HG03135 (cell line): ENCODE results near the gene DAGLB.
"Not testable (repeated sequence)": the region's sequence is repeated elsewhere in the genome, so short reads cannot be mapped to it uniquely, and the experiment has no call there.

Experiments
- ATAC-seq: cut with Tn5 transposase; IDR thresholded peaks from one replicate; pipeline ENCODE4 v1.9.1; 2021; ENCODE audit warnings: mild to moderate bottlenecking, moderate library complexity; ENCODE audit not compliant: unreplicated experiment

Gene DAGLB

DNA sequence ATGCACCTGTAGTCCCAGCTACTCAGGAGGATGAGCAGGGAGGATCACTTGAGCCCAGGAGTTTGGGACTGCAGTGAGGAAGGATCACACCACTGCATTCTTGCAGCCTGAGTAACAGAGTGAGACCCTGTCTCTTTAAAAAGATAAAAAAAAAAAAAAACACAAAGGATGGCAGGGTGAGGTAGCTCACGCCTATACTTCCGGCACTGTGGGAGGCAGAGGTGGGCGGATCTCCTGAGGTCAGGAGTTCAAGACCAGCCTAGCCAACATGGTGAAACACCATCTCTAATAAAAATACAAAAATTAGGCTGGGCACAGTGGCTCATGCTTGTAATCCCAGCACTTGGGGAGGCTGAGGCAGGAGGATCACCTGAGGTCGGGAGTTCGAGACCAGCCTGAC, 15.9 kb upstream of the DAGLB start:
- ATAC-seq = not testable (repeated sequence)

DNA sequence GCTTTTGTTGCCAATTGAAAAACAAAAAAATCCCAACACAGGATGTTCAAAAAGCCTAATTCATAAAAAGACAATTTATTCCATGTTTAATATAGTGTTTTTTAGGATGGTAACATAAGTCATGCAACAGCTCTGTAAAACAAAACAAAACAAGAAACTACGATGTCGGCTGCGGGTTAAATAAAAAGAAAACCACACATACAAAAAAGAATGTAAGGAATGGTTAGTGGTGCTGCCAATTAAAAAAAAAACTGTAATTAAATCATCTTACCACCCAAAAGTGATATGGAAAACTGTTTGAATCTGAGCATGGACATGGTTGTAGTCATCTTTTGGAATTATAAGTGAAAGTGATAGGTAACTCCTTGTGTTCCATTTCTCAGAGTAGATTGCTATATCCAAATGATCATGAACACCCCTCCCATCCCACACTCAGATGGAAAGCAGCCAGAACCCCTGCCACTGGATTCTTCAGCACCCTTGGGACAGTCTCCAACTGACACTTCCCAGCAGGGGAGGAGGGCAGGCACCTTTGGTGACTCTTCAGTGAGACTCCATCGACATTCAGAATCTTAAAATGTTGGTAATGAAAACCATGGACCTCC, 14.3 kb upstream of the DAGLB start:
- no peak for ATAC-seq

GRCh38 chr7:6460990-6461584, 13.3 kb upstream of the DAGLB start:
- ATAC-seq = no peak

DNA sequence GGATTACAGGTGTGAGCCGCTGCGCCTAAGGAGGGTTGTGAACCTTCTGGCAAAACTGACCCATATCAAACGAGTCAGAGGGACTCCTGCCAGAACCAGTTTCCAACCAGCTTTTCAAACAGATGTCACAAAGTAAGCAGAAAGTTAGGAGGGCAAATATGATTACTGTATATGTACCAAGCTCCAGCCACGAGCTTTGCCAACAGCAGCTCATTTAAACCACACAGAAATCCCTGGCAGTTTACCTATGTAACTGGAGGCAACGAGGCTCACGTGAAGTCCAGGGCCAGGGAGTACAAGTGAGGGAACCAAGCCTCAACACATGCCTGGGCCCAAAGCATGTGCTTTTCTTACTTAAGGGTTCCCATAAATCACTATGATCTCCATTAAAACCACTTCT, 12.5 kb upstream of the DAGLB start:
- no peak for ATAC-seq

- ATAC-seq = not testable (repeated sequence)
Measured at GRCh38 chr7:6458676-6459075, 10.9 kb upstream of the DAGLB start.

GRCh38 chr7:6453734-6454133, 6.0 kb upstream of the DAGLB start:
- ATAC-seq = no peak

DNA sequence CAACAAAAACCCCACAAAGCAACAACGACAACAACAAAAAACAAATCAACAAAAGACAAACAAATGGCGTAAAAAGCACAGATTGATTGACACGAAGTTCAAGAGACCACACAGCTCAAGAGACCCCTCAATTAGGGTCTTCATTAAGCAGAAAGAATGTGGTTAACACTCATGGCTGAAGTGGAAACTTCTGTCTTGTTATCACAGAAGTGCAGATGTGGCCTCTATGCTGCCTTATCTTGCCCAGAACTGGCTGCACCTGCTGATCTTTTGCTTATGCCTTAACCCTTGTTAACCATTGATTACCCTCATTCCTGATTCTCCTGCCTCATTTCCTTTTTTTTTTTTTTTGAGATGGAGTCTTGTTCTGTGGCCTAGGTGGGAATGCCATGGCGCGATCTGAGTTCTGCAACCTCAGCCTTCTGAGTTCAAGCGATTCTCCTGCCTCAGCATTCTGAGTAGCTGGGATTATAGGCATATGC, 3.5 kb upstream of the DAGLB start:
- no peak for ATAC-seq

- not testable (repeated sequence) for ATAC-seq
Measured at GRCh38 chr7:6450591-6450990, 2.8 kb upstream of the DAGLB start.

DNA sequence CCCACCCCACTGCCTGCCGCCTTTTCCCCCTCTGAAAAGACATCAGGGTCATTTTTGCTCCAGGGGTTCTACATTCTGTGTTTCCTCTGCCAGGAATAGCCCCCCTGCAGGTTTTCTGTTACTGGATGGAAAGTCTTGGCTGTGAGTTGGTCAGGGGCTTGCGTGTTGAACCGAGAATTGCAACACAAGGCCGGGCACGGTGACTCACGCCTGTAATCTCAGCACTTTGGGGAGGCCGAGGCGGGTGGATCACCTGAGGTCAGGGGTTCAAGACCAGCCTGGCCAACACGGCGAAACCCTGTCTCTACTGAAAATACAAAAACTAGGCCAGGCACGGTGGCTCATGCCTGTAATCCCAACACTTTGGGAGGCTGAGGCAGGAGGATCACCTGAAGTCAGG, 2.1 kb upstream of the DAGLB start:
- not testable (repeated sequence) for ATAC-seq

- no peak for ATAC-seq
Measured at GRCh38 chr7:6448943-6449543, 1.3 kb upstream of the DAGLB start.

GRCh38 chr7:6446838-6447580, 745 bp downstream of the DAGLB start:
- peak; percentile 21 for ATAC-seq

DNA sequence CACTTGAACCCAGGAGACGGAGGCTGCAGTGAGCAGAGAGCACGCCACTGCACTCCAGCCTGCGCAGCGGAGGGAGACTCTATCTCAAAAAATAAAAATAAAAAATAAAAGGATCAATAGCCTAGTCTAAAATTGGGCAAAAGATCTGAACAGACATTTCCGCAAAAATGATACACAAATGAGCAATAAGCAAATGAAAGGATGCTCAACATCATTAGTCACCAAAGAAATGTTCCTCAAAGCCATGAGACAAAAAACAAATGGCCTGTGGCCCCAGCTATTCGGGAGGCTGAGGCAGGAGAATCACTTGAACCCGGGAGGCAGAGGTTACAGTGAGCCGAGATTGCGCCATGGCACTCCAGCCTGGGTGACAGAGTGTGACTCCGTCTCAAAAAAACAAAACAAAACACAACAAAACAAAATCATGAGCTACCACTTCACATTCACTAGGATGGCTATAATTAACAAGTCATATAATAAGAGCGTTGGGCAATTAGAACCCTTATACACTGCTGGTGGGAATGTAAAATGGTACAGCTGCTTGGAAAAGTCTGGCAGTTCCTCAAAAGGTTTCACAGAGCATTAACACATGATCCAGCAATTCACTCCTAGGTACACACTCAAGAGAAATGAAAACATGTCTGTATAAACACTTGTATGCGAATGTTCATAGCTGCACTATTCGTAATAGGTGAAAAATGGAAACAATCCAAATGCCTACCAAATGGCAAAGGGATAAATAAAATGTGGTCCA, 3.1 kb downstream of the DAGLB start:
- no peak for ATAC-seq

- ATAC-seq = no peak
Measured at GRCh38 chr7:6443372-6443941, 4.3 kb downstream of the DAGLB start.

DNA sequence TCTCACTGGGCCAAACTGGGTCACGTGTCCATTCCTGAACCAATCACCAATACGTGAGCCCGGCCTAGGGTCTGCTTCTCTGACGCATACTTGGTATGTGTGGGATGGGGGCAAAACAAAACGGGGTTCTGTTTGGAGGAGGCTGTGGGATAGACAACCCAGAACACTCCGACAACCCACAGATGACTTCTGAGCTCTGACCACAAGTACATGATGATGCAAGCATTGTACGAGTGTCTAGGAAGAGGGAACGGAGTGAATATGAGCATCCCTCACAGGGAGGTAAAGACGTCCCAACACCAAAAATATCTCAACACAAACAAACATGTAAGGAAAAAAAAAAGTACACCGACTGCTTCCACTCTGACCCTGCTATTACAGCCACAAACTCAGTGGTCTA, 5.6 kb downstream of the DAGLB start:
- no peak for ATAC-seq

- no peak for ATAC-seq
Measured at GRCh38 chr7:6440381-6440780, 7.4 kb downstream of the DAGLB start.

GRCh38 chr7:6438427-6438826, 9.3 kb downstream of the DAGLB start:
- no peak for ATAC-seq

GRCh38 chr7:6437251-6437650, 10.5 kb downstream of the DAGLB start:
- ATAC-seq = no peak

- ATAC-seq = no peak
Measured at GRCh38 chr7:6436385-6436685, 11.4 kb downstream of the DAGLB start.

DNA sequence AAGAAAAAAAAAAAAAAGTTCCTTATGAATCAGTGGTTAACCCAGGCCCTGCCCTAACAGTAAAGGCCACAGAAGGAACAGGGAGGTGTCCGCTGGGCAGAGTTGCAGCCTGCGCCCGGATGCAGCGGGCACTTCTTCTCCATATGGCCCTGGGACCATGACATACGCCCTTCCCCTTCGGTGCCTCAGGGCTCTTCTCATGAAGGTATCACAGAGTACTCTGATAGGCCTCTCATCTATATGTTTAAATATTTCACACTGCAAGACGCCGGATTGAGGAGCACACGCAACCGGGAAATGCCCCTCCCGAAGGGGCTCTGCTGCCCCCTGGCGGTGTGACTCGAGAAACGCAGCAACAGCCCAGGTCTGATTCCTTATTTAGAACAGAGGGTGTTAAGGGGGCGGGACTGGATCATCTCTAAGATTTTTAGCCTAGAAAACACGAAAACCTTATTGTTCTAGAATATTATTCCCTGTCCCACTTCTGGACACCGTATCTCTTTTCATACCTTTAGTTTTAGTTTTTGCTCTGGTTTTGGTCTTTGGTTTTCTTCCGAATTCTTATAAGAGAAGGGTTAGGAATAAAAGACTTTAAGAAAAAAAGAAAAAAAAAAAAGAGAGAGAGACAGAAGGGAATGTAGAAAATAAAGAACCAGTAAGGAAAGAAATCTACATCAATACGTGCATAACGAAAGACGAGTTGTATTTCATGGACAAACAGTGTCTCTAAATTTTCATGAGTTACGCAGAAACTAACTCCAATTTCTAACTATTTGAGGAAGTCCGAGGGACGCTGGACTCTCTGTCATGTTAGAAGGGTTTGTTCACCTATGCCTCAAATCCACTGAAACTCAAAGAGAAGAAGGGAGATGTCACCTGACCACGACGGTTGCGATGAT, 12.0 kb downstream of the DAGLB start:
- peak; percentile 63 for ATAC-seq
